Measurements from ENCODE around the gene TMIE. TPM values are rescaled to one million over a fixed set of nuclear protein-coding genes. Genes with fewer than 3 reads are reported as not detected.

TMIE gene
- total RNA-seq, 2 donors from 2014 or later: 0.18 to 1.6 TPM

DNA sequence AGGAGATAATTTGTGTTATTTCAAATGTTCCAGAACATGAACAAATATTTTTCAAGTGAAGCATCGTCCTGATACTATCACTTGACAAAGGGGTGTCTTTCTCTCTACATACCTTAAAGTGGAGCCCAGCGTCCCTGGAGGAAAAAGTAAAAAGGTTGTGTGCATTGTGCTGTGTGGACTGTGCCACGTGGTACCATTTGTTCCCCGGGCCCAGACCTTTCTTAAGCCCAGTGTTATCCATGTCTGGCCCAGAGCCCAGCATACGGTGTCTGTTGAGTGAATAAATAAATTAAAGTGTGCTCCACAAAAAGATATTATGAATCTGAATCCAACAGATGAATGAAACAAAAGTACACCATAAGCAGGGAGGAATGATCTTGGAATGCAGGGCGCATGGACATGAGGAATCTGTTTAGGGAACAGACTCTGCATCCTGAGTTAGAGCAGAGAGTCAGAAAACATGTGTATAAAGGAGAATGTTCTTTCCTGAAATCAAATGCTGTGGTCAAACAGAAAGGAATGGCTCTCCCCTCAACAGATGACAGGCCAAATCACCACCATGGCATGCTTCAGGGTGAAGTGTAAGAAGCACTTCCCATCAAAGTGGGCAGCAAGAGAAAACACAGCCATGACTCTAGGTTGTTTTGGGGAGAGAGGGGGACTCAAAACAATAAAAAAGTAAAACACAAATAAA, 24.6 kb downstream of the TMIE start:
- H3K4me1 ChIP-seq (replicated peaks): no peaks in the 10 kb centered on the region
- no peak for DNase-seq (ENCODE audit: low spot score)
- intact Hi-C loops (cut with DNase I): no loop called here
- H3K36me3 ChIP-seq: no peaks in the 10 kb centered on the region
- WGBS: 24% methylated on average over 6 of the region's 6 CpGs
- no peak overlapping the region for H3K4me3 ChIP-seq
- H3K27me3 ChIP-seq (replicated peaks; ENCODE audit: insufficient read depth): no peaks in the 10 kb centered on the region
- TF ChIP-seq, protein P1, sequence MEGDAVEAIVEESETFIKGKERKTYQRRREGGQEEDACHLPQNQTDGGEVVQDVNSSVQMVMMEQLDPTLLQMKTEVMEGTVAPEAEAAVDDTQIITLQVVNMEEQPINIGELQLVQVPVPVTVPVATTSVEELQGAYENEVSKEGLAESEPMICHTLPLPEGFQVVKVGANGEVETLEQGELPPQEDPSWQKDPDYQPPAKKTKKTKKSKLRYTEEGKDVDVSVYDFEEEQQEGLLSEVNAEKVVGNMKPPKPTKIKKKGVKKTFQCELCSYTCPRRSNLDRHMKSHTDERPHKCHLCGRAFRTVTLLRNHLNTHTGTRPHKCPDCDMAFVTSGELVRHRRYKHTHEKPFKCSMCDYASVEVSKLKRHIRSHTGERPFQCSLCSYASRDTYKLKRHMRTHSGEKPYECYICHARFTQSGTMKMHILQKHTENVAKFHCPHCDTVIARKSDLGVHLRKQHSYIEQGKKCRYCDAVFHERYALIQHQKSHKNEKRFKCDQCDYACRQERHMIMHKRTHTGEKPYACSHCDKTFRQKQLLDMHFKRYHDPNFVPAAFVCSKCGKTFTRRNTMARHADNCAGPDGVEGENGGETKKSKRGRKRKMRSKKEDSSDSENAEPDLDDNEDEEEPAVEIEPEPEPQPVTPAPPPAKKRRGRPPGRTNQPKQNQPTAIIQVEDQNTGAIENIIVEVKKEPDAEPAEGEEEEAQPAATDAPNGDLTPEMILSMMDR (IDR thresholded peaks at IDR 0.05): no peak
- no peak for TF ChIP-seq POLR2A (IDR thresholded peaks at IDR 0.05)
- no peak for TF ChIP-seq POLR2AphosphoS5 (IDR thresholded peaks at IDR 0.05)
- H3K27ac ChIP-seq: no peak overlapping the region
- H3K9me3 ChIP-seq: no peaks in the 10 kb centered on the region

DNA sequence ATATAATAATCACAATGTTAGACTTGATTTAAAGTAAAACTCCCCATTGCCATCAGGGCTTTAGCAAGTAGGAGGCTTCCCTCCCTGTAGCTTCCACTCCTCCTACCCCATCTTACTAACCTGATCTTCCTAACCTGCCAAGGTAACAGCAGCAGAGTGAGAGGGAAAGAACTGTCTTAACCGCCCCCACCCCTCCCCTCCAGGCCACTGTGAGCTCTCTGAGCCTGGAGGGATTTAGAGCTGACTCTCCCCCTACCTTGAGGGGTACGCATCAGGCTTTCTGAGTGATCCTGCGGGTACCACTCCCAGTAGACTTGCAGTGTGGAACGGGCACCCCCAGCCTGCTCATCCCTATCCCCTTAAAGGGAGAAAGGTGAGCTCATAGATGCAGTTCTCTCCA, 27.8 kb downstream of the TMIE start:
- intact Hi-C loops (cut with DNase I): no loop called here
- DNase-seq (ENCODE audit: low spot score): no peak

DNA sequence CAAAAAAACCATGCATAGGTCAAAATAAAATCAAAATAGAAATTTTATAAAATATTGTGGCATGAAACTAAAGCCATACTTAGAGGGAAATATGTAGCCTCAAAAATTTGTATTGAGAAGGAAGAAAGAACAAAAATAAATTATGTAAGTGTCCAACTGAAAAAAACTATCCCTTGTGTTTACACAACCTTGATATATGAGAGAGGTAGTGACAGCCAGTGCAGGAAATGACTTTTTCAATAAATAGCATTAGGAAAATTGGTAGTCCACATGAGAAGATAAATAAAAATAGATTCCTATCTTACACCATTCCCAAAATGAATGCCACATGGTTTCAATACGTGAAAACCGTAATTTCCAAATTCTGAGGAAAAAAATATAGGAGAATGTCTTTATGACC, 29.6 kb downstream of the TMIE start:
- TF ChIP-seq POLR2AphosphoS5 (IDR thresholded peaks at IDR 0.05) (no peak), POLR2A (IDR thresholded peaks at IDR 0.05) (no peak)
- TF ChIP-seq, protein P1 (IDR thresholded peaks at IDR 0.05): no peak
- H3K27me3 ChIP-seq (replicated peaks; ENCODE audit: insufficient read depth): no peaks in the 10 kb centered on the region
- H3K4me3 ChIP-seq: no peak overlapping the region
- no peaks in the 10 kb centered on the region for H3K9me3 ChIP-seq
- intact Hi-C loops (cut with DNase I): no loop called here
- no peak for DNase-seq (ENCODE audit: low spot score)
- WGBS: 69% methylated on average over 2 of the region's 2 CpGs
- no peaks in the 10 kb centered on the region for H3K4me1 ChIP-seq (replicated peaks)
- H3K27ac ChIP-seq: no peak overlapping the region
- H3K36me3 ChIP-seq: no peaks in the 10 kb centered on the region

More for the DNA sequence above, 27.8 kb downstream of the TMIE start:
- H3K4me1 ChIP-seq (replicated peaks): no peaks in the 10 kb centered on the region
- H3K9me3 ChIP-seq: no peaks in the 10 kb centered on the region
- H3K36me3 ChIP-seq: no peaks in the 10 kb centered on the region
- no peak overlapping the region for H3K4me3 ChIP-seq
- TF ChIP-seq, protein P1 (IDR thresholded peaks at IDR 0.05): no peak
- TF ChIP-seq POLR2A (IDR thresholded peaks at IDR 0.05): no peak
- no peak for TF ChIP-seq POLR2AphosphoS5 (IDR thresholded peaks at IDR 0.05)
- WGBS: 88% methylated on average over 4 of the region's 4 CpGs
- no peak overlapping the region for H3K27ac ChIP-seq
- no peaks in the 10 kb centered on the region for H3K27me3 ChIP-seq (replicated peaks; ENCODE audit: insufficient read depth)

DNA sequence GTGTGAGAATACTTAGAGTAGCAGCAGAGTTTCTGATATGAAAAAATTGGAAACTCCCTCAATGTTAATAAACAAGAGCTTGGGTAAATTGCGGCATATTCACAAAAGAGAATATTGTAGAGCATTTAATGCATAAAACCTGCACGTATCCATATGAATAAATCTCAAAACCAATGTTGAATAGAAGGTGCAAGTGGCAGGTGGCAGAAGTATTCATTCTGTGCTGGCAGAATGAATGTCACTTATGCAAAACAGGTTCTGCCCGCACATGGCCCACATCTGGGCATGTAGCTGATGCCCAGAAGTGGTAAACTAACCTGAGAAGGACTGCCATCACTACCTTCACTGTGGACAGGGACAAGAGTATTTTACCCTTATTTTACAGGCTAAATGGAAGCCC, 30.6 kb downstream of the TMIE start:
- Histone ChIP-seq H3K27me3 (replicated peaks; ENCODE audit: insufficient read depth) (no peaks in the 10 kb centered on the region), H3K27ac (no peak overlapping the region), H3K9me3 (no peaks in the 10 kb centered on the region), H3K4me1 (replicated peaks) (no peaks in the 10 kb centered on the region), H3K4me3 (no peak overlapping the region), H3K36me3 (no peaks in the 10 kb centered on the region)
- intact Hi-C loops (cut with DNase I): no loop called here
- 71% methylated on average over 3 of the region's 3 CpGs for WGBS
- TF ChIP-seq POLR2A (IDR thresholded peaks at IDR 0.05): no peak
- TF ChIP-seq, protein P1 (IDR thresholded peaks at IDR 0.05): no peak
- no peak for DNase-seq (ENCODE audit: low spot score)
